GM19035 (cell line): Measurements from ENCODE around the gene RRAS.

Experiments used
- ATAC-seq: cut with Tn5 transposase; IDR thresholded peaks from one replicate; pipeline ENCODE4 v1.9.1; 2021; ENCODE audit not compliant: unreplicated experiment

The RRAS gene

GRCh38 chr19:49677231-49677900 is 37.4 kb upstream of the RRAS start, which contains the start of gene PRMT1:
PRMT1 (plus strand) TSS chr19:49677271; CDS start chr19:49677281, 10 bp downstream.
- ATAC-seq, result no peak

GRCh38 chr19:49676784-49677230 is 36.9 kb upstream of the RRAS start:
- peak; percentile 68 for ATAC-seq

GRCh38 chr19:49676136-49676783 is 36.3 kb upstream of the RRAS start:
- peak; percentile 18 for ATAC-seq

GRCh38 chr19:49672131-49672919 is 32.4 kb upstream of the RRAS start:
- ATAC-seq, result no peak

GRCh38 chr19:49669516-49669915 is 29.6 kb upstream of the RRAS start:
- no peak for ATAC-seq

GRCh38 chr19:49667473-49667872 is 27.5 kb upstream of the RRAS start:
- ATAC-seq, result no peak

GRCh38 chr19:49666120-49666444 is 26.1 kb upstream of the RRAS start:
- no peak for ATAC-seq

- ATAC-seq, result peak; percentile 81
Measured at GRCh38 chr19:49665351-49666119, 25.6 kb upstream of the RRAS start, which contains the start of the genes BCL2L12 and IRF3. BCL2L12 (plus strand) TSS chr19:49665933; CDS start chr19:49666693, 760 bp downstream. IRF3 (minus strand) TSS chr19:49665857; CDS start chr19:49664838, 1,019 bp downstream.

- no peak for ATAC-seq
Measured at GRCh38 chr19:49665036-49665350, 25.1 kb upstream of the RRAS start.

- peak; percentile 44 for ATAC-seq
Measured at GRCh38 chr19:49664171-49665035, 24.5 kb upstream of the RRAS start.

- no peak for ATAC-seq
Measured at GRCh38 chr19:49663224-49663623, 23.3 kb upstream of the RRAS start.

- no peak for ATAC-seq
Measured at GRCh38 chr19:49662011-49662410, 22.1 kb upstream of the RRAS start.

GRCh38 chr19:49660338-49660961 is 20.5 kb upstream of the RRAS start:
- ATAC-seq, result no peak

GRCh38 chr19:49658566-49659442 is 18.9 kb upstream of the RRAS start:
- no peak for ATAC-seq

- ATAC-seq, result no peak
Measured at GRCh38 chr19:49658139-49658517, 18.2 kb upstream of the RRAS start.

- ATAC-seq, result no peak
Measured at GRCh38 chr19:49657493-49658138, 17.7 kb upstream of the RRAS start.

- ATAC-seq, result no peak
Measured at GRCh38 chr19:49656456-49657109, 16.6 kb upstream of the RRAS start.
